HEK293 (cell line): ENCODE data around the gene BAZ2B.

Experiments used
- CTCF ChIA-PET: fragments of 350-600 bp; formaldehyde crosslinking; extraction: SDS; loops from one replicate; lab custom pipeline; 2021; ENCODE audit warnings: antibody characterized with exemption; lab: Yijun Ruan, JAX
- POLR2A ChIA-PET: fragments of 300-600 bp; formaldehyde crosslinking; extraction: SDS; loops from one replicate; lab custom pipeline; 2020; ENCODE audit warnings: antibody characterized with exemption, inconsistent platforms; lab: Yijun Ruan, JAX
- H3K27ac ChIP-seq: fragments of 200-500 bp; sonication (Bioruptor generic); 2 replicates; pipeline ENCODE4 v1.5.1; 2014; ENCODE audit warnings: low read depth, low read length, control low read depth, inconsistent platforms; ENCODE audit errors: extremely low read depth
- H3K36me3 ChIP-seq, 2 experiments: fragments of 200-500 bp in 1 of 2; sonication (Bioruptor generic) in 1 of 2; 1 replicate in 1 of 2; 2 replicates in 1 of 2; pipeline ENCODE4 v1.5.1; 2014 to 2017; ENCODE audit warnings: inconsistent platforms in 2 of 2, low read length in 2 of 2; ENCODE audit not compliant: control insufficient read depth in 2 of 2, insufficient read depth in 1 of 2
- H3K4me1 ChIP-seq: fragments of 200-500 bp; sonication (Bioruptor generic); 2 replicates; pipeline ENCODE4 v1.5.1; 2014; ENCODE audit warnings: mild to moderate bottlenecking, low read length, inconsistent platforms; ENCODE audit not compliant: control insufficient read depth, insufficient read depth
- H3K4me3 ChIP-seq: 2 replicates; pipeline ENCODE4 v1.5.1; 2011; ENCODE audit warnings: low read depth, mild to moderate bottlenecking, control low read depth, low read length, moderate library complexity
- H3K9me3 ChIP-seq: fragments of 200-500 bp; sonication (Bioruptor generic); 2 replicates; pipeline ENCODE4 v1.5.1; 2014; ENCODE audit warnings: low read depth, low read length, inconsistent platforms; ENCODE audit not compliant: control insufficient read depth, insufficient read depth
- HOXD13 ChIP-seq: sonication (generic); formaldehyde crosslinking; IDR thresholded peaks from 2 replicates; pipeline ENCODE4 v1.8.0; 2022; ENCODE audit warnings: missing genetic modification reagents, borderline replicate concordance
- IKZF3 ChIP-seq: fragments of 450-650 bp; IDR thresholded peaks from 2 replicates; pipeline ENCODE4 v1.5.0; 2018; ENCODE audit warnings: missing biosample characterization, mild to moderate bottlenecking, missing genetic modification characterization, moderate library complexity
- SCRT1 ChIP-seq: fragments of 450-650 bp; formaldehyde crosslinking; IDR thresholded peaks from 2 replicates; pipeline ENCODE4 v1.5.1; 2016; ENCODE audit warnings: missing biosample characterization, missing genetic modification characterization, borderline replicate concordance
- ZNF140 ChIP-seq: fragments of 450-650 bp; formaldehyde crosslinking; IDR thresholded peaks from 2 replicates; pipeline ENCODE4 v1.5.1; 2016; ENCODE audit warnings: missing biosample characterization, missing genetic modification characterization
- ZNF184 ChIP-seq: fragments of 450-650 bp; IDR thresholded peaks from 2 replicates; pipeline ENCODE4 v1.5.1; 2018; ENCODE audit warnings: missing biosample characterization, mild to moderate bottlenecking, missing genetic modification characterization
- ZNF214 ChIP-seq: fragments of 450-650 bp; formaldehyde crosslinking; IDR thresholded peaks from 2 replicates; pipeline ENCODE4 v1.5.1; 2017; ENCODE audit warnings: missing biosample characterization, mild to moderate bottlenecking, missing genetic modification characterization, borderline replicate concordance
- ZNF266 ChIP-seq: fragments of 450-650 bp; formaldehyde crosslinking; IDR thresholded peaks from 2 replicates; pipeline ENCODE4 v1.5.1; 2016; ENCODE audit warnings: missing biosample characterization, missing genetic modification characterization, low read depth
- ZNF311 ChIP-seq: fragments of 450-650 bp; formaldehyde crosslinking; IDR thresholded peaks from 2 replicates; pipeline ENCODE4 v1.5.1; 2017; ENCODE audit warnings: missing biosample characterization, missing genetic modification characterization, borderline replicate concordance
- ZNF394 ChIP-seq: fragments of 450-650 bp; formaldehyde crosslinking; IDR thresholded peaks from 2 replicates; pipeline ENCODE4 v1.5.1; 2016; ENCODE audit warnings: missing biosample characterization, missing genetic modification characterization, mild to moderate bottlenecking, moderate library complexity, borderline replicate concordance
- ZNF548 ChIP-seq: fragments of 450-650 bp; formaldehyde crosslinking; IDR thresholded peaks from 2 replicates; pipeline ENCODE4 v1.5.1; 2016; ENCODE audit warnings: missing biosample characterization, missing genetic modification characterization
- ZNF558 ChIP-seq: fragments of 450-650 bp; formaldehyde crosslinking; IDR thresholded peaks from 2 replicates; pipeline ENCODE4 v1.5.1; 2016; ENCODE audit warnings: missing biosample characterization, missing genetic modification characterization
- ZNF629 ChIP-seq: fragments of 450-650 bp; formaldehyde crosslinking; IDR thresholded peaks from 2 replicates; pipeline ENCODE4 v1.5.1; 2017; ENCODE audit warnings: missing biosample characterization, missing genetic modification characterization
- ZNF701 ChIP-seq: fragments of 450-650 bp; formaldehyde crosslinking; IDR thresholded peaks from 2 replicates; pipeline ENCODE4 v1.5.1; 2016; ENCODE audit warnings: missing biosample characterization, missing genetic modification characterization
- ZNF776 ChIP-seq: fragments of 450-650 bp; formaldehyde crosslinking; IDR thresholded peaks from 2 replicates; pipeline ENCODE4 v1.5.0; 2017; ENCODE audit warnings: missing biosample characterization, missing genetic modification characterization, borderline replicate concordance
- TF ChIP-seq, protein P1 (sequence below): fragments of 450-650 bp; formaldehyde crosslinking; IDR thresholded peaks from 2 replicates; pipeline ENCODE4 v1.5.1; 2016; ENCODE audit warnings: missing biosample characterization, missing genetic modification characterization
- TF ChIP-seq, protein P2 (sequence below): fragments of 450-650 bp; formaldehyde crosslinking; IDR thresholded peaks from 2 replicates; pipeline ENCODE4 v1.5.1; 2016; ENCODE audit warnings: missing biosample characterization, missing genetic modification characterization
- TF ChIP-seq, protein P3 (sequence below): fragments of 450-650 bp; formaldehyde crosslinking; IDR thresholded peaks from 2 replicates; pipeline ENCODE4 v1.5.1; 2017; ENCODE audit warnings: missing biosample characterization, missing genetic modification characterization

BAZ2B gene

DNA sequence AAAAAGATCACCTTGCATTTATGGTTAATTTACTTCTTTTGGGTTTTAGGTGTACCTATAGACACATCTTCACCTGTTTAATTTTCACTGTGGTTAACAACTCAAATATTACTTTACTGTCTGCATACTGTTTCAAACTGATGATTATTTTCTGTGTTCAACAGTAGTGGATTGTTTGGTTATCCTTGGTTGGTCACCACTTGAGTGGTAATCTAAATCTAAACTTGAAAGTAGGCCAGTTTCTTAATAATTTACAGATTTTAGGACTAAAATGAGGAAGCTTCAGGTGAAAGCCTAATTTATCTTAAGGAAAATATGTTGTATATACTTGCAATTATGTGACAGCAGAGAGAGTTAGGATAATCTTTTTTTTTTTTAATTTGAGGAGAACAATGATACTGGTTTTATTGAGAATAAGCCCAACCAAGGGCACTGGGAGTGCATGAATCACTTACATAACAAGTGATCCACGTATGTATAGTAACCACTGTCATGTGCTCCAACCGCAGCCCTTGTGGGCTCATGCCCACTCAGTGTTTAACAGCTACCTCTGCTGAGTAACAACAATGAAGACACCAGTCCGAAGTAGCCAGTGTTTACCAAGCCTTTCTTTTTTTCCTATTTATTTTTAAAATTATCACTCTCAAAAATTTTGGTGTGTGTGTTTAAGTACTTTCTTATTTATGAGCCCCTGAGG lies 298.8 kb downstream of the BAZ2B start (continued):
- TF ChIP-seq, protein P1, sequence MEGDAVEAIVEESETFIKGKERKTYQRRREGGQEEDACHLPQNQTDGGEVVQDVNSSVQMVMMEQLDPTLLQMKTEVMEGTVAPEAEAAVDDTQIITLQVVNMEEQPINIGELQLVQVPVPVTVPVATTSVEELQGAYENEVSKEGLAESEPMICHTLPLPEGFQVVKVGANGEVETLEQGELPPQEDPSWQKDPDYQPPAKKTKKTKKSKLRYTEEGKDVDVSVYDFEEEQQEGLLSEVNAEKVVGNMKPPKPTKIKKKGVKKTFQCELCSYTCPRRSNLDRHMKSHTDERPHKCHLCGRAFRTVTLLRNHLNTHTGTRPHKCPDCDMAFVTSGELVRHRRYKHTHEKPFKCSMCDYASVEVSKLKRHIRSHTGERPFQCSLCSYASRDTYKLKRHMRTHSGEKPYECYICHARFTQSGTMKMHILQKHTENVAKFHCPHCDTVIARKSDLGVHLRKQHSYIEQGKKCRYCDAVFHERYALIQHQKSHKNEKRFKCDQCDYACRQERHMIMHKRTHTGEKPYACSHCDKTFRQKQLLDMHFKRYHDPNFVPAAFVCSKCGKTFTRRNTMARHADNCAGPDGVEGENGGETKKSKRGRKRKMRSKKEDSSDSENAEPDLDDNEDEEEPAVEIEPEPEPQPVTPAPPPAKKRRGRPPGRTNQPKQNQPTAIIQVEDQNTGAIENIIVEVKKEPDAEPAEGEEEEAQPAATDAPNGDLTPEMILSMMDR (tag by site-specific recombination) = no peak
- TF ChIP-seq, protein P2, sequence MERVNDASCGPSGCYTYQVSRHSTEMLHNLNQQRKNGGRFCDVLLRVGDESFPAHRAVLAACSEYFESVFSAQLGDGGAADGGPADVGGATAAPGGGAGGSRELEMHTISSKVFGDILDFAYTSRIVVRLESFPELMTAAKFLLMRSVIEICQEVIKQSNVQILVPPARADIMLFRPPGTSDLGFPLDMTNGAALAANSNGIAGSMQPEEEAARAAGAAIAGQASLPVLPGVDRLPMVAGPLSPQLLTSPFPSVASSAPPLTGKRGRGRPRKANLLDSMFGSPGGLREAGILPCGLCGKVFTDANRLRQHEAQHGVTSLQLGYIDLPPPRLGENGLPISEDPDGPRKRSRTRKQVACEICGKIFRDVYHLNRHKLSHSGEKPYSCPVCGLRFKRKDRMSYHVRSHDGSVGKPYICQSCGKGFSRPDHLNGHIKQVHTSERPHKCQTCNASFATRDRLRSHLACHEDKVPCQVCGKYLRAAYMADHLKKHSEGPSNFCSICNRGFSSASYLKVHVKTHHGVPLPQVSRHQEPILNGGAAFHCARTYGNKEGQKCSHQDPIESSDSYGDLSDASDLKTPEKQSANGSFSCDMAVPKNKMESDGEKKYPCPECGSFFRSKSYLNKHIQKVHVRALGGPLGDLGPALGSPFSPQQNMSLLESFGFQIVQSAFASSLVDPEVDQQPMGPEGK (tag by site-specific recombination) = no peak
- TF ChIP-seq ZNF776 (tag by site-specific recombination) = no peak

DNA sequence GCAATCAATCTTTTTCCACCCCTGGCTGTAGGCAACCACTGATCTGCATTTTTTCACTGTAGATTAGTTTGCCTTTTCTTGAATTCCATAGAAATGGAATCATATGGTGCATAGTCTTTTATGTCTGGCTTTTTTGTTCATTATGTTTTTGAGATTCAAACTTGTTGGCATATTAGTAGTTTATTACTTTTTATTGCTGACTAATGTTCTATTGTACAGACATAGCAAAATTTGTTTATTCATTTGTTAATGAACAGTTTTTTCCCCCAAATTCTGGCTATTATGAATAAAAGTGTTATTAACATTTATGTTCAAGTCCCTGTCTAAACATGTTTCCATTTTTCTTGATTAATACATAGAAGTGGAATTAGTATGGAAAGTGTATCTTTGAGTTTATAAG lies 308.4 kb downstream of the BAZ2B start:
- Histone ChIP-seq H3K4me3 (no peak overlapping the region), H3K27ac (no peak overlapping the region), H3K36me3 (no peaks in the 10 kb centered on the region), H3K9me3 (no peaks in the 10 kb centered on the region), H3K4me1 (no peaks in the 10 kb centered on the region)
- CTCF ChIA-PET = no interaction called here
- TF ChIP-seq ZNF140 (tag by site-specific recombination) (no peak), ZNF558 (tag by site-specific recombination) (no peak), ZNF776 (tag by site-specific recombination) (no peak), ZNF394 (tag by site-specific recombination) (no peak), ZNF184 (tag by site-specific recombination) (no peak), ZNF266 (tag by site-specific recombination) (no peak), ZNF701 (tag by site-specific recombination) (no peak), SCRT1 (no peak), ZNF311 (tag by site-specific recombination) (no peak), ZNF629 (tag by site-specific recombination) (no peak), IKZF3 (tag by site-specific recombination) (no peak), HOXD13 (CRISPR knock-in tag) (no peak), ZNF214 (no peak)
- TF ChIP-seq, protein P3, sequence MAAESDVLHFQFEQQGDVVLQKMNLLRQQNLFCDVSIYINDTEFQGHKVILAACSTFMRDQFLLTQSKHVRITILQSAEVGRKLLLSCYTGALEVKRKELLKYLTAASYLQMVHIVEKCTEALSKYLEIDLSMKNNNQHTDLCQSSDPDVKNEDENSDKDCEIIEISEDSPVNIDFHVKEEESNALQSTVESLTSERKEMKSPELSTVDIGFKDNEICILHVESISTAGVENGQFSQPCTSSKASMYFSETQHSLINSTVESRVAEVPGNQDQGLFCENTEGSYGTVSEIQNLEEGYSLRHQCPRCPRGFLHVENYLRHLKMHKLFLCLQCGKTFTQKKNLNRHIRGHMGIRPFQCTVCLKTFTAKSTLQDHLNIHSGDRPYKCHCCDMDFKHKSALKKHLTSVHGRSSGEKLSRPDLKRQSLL (tag by site-specific recombination) = no peak
- POLR2A ChIA-PET = no interaction called here

DNA sequence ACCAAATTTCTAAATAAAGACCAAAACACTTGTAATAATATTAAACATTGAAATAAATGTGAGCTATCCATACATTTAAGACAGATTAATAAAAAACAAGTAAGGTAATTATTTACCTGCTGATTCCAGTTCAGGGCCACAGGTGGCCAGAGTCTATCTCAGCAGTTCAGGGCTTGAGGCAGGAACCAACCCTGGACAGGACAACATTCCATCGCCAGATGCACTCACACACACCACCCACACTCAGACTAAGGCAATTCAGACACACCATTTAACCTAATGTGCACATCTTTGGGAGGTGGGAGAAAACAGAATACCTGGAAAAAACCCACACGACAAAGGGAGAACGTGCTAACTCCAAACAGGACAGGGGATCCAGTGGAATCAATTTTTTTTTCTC lies 315.8 kb downstream of the BAZ2B start:
- Histone ChIP-seq H3K4me3 (no peak overlapping the region), H3K36me3 (no peaks in the 10 kb centered on the region), H3K27ac (no peak overlapping the region), H3K9me3 (no peaks in the 10 kb centered on the region), H3K4me1 (no peaks in the 10 kb centered on the region)
- CTCF ChIA-PET = no interaction called here
- no peak for TF ChIP-seq ZNF548 (tag by site-specific recombination)
- POLR2A ChIA-PET = no interaction called here
